GM18520 (cell line): ENCODE data around the gene BARD1.
"Not testable (repeated sequence)": the region's sequence is repeated elsewhere in the genome, so short reads cannot be mapped to it uniquely, and the experiment has no call there.

Source experiments
- ATAC-seq: cut with Tn5 transposase; IDR thresholded peaks from one replicate; pipeline ENCODE4 v1.9.1; 2021; ENCODE audit not compliant: unreplicated experiment

The BARD1 gene

GRCh38 chr2:214772443-214773015 is 37.0 kb downstream of the BARD1 start:
- ATAC-seq = no peak

GRCh38 chr2:214765180-214765579 is 44.3 kb downstream of the BARD1 start:
- ATAC-seq = no peak

GRCh38 chr2:214753455-214753854 is 56.0 kb downstream of the BARD1 start:
- ATAC-seq = no peak

- ATAC-seq = peak; percentile 30
These were observed 59.0 kb downstream of the BARD1 start for GRCh38 chr2:214750529-214750928.

GRCh38 chr2:214747992-214748391 is 61.5 kb downstream of the BARD1 start:
- peak; percentile 59 for ATAC-seq

- ATAC-seq = no peak
These were observed 67.4 kb downstream of the BARD1 start for GRCh38 chr2:214742119-214742518.

- no peak for ATAC-seq
These were observed 68.6 kb downstream of the BARD1 start for GRCh38 chr2:214740867-214741395.

GRCh38 chr2:214737188-214737587 is 72.3 kb downstream of the BARD1 start:
- ATAC-seq = peak; percentile 96

- ATAC-seq = peak; percentile 91
These were observed 78.6 kb downstream of the BARD1 start for GRCh38 chr2:214730800-214731407.

- no peak for ATAC-seq
These were observed 79.2 kb downstream of the BARD1 start for GRCh38 chr2:214730248-214730647.

GRCh38 chr2:214724741-214725140 is 84.7 kb downstream of the BARD1 start:
- no peak for ATAC-seq

- ATAC-seq = not testable (repeated sequence)
These were observed 91.6 kb downstream of the BARD1 start for GRCh38 chr2:214717837-214718236.

- ATAC-seq = no peak
These were observed 92.5 kb downstream of the BARD1 start for GRCh38 chr2:214716811-214717560.

GRCh38 chr2:214715025-214715424 is 94.5 kb downstream of the BARD1 start:
- ATAC-seq = no peak

- ATAC-seq = no peak
These were observed 96.2 kb downstream of the BARD1 start for GRCh38 chr2:214713080-214713830.

- ATAC-seq = no peak
These were observed 98.8 kb downstream of the BARD1 start for GRCh38 chr2:214710729-214711128.

- no peak for ATAC-seq
These were observed 102.5 kb downstream of the BARD1 start for GRCh38 chr2:214706986-214707385.

- ATAC-seq = no peak
These were observed 110.2 kb downstream of the BARD1 start for GRCh38 chr2:214699236-214699635.

- no peak for ATAC-seq
These were observed 112.8 kb downstream of the BARD1 start for GRCh38 chr2:214696681-214697080.

- no peak for ATAC-seq
These were observed 113.7 kb downstream of the BARD1 start for GRCh38 chr2:214695789-214696188.

- not testable (repeated sequence) for ATAC-seq
These were observed 125.9 kb downstream of the BARD1 start for GRCh38 chr2:214683557-214683956.
